ENCODE data around the gene SOCS3.

Gene SOCS3

DNA sequence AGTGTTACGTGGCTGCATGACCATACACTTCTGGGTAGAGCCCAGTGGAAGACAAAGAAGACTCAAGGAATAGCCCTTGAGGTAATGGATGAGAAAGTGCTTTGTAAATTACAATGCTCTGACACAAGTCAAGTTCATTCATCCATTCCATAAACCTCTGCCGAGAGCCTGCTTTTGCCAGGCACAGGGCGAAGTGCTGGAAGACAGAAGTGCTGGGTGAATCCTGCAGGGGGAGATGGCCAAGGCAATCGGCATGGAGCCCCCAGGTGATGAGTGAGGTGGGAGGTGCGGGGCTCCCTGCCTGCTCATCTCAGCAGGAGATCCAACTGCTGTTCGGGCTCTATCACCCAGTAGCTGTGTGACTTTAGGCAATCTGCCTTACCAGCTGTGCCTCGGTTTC, 2.8 kb upstream of the SOCS3 start:
- no peak for DNase-seq (ENCODE audit: low read depth)
- TF ChIP-seq, protein P1, sequence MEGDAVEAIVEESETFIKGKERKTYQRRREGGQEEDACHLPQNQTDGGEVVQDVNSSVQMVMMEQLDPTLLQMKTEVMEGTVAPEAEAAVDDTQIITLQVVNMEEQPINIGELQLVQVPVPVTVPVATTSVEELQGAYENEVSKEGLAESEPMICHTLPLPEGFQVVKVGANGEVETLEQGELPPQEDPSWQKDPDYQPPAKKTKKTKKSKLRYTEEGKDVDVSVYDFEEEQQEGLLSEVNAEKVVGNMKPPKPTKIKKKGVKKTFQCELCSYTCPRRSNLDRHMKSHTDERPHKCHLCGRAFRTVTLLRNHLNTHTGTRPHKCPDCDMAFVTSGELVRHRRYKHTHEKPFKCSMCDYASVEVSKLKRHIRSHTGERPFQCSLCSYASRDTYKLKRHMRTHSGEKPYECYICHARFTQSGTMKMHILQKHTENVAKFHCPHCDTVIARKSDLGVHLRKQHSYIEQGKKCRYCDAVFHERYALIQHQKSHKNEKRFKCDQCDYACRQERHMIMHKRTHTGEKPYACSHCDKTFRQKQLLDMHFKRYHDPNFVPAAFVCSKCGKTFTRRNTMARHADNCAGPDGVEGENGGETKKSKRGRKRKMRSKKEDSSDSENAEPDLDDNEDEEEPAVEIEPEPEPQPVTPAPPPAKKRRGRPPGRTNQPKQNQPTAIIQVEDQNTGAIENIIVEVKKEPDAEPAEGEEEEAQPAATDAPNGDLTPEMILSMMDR (IDR thresholded peaks at IDR 0.05; ENCODE audit: low read depth, low read length, missing control alignments) = peak; percentile 6
- H3K4me3 ChIP-seq (ENCODE audit: low read depth, low read length) = no peak overlapping the region

DNA sequence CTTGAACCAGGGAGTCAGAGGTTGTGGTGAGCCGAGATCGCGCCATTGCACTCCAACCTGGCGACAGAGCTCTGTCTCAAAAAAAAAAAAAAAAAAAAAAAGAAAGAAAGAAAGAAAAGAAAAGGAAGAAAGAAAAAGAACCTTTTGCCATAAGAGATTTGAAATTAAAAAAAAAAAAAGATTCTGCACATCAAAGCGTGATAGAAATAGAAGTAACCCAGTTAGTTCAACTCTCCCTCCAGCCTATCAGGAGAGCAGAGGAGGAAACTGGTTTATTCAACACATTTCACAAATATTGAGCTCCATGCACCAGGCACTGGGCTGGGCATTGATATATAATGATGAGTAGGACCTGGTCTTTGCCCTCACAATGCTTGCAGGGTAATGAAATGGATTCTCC, 2.4 kb upstream of the SOCS3 start:
- TF ChIP-seq, protein P1 (IDR thresholded peaks at IDR 0.05; ENCODE audit: low read depth, low read length, missing control alignments) = no peak
- DNase-seq (ENCODE audit: low read depth) = no peak
- H3K4me3 ChIP-seq (ENCODE audit: low read depth, low read length) = no peak overlapping the region

DNA sequence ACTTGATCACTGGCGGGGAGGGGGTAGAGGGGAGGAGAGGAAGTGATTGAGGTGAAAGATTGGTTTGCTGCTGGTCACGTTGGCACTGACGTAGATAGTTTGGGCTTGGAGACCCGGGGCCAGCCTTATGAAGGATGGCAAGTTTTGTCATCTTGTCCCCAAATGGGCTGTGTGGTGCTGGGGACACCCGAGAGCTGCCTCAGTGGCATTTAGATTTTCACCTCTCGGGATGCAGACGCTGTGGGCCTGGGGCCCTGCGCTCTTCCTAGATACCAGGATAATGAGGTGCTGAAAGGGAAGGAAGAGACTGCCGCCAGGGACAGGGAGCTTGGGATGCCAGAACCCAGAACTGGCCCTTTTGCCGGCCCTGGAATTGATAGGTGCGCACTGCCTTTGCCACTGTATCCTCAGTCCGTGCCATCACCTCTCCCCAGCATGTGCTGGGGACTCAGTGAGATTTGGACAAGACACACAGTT, 1.4 kb upstream of the SOCS3 start:
- TF ChIP-seq, protein P1 (IDR thresholded peaks at IDR 0.05; ENCODE audit: low read depth, low read length, missing control alignments) = no peak
- DNase-seq (ENCODE audit: low read depth) = no peak
- no peak overlapping the region for H3K4me3 ChIP-seq (ENCODE audit: low read depth, low read length)

DNA sequence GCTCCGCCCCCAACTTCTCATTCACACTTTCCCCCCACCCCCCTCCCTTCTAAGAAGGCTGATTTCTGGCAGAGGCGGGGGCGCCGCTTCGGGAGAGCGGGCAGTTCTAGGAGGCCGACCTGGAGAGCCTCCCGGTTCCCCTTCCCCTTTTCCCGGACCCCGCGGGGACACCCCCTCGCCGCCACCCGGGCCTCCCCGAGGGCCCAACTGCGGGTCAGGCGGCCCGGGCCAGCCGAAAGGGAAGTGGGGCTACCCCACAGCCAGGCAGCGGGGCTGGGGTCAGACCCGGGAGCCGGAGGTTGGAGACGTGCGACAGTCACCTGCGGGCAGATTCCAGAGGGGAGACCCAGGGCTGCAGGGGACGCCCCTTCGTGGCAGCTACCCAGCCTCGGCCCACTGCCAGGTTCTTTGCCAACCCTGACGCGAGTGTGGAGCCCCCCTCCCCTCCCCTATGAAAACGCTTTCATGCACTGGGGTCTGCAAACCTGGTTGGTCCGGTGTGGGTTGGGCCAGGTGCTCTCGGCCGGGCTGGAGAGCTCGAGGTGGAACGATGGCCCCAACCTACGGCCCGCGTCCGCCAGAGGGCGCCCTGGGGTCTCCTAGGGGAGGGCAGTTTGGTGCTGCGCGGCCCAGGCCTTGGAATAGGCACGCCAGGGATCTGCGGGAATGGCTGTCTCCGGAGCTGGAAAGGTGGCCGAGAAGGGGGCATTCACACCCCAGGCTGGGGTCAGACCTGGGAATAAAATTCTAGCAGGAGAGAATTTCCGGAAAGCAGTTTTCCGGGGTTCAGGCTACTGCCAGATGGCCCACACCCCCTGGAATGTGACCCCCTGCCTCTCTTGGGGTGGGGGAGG, 721 bp upstream of the SOCS3 start:
- TF ChIP-seq, protein P1 (IDR thresholded peaks at IDR 0.05; ENCODE audit: low read depth, low read length, missing control alignments) = peak; percentile 88
- H3K4me3 ChIP-seq (ENCODE audit: low read depth, low read length) = peak overlapping the region; percentile 69
- DNase-seq (ENCODE audit: low read depth) = no peak

DNA sequence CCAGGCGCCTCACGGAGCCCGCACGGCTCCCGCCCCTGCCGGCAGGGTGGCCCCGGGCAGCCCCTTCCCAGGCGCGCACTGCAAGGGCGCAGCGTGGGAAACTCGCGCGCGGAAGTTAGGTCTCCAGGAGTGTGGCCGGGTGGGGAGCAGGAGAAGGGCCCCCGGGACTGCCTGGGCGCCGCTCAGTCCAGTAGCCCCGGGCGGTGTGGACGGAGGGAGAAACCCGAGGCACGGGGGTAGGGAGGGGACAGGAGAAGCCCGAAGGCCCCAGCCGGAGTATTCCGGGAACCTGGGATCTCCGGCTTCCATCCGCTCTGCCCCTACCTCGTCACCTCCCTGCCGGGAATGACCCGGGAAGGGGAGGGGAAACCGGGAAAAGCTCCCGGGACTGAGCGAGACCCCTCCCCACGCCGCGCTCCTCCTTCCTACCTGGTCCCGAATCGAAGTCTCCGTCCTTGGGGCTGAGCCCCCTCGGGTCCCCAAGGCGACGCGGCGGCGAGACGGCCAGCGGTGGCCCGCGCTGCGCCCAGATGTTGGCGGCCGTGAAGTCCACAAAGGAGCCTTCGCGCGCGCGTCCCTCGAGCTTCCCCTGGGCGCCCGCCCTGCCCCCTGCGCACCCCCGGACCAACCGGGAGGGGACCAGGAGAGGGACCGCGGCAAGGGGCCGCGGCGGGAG, 418 bp downstream of the SOCS3 start:
- DNase-seq (ENCODE audit: low read depth) = no peak
- TF ChIP-seq, protein P1 (IDR thresholded peaks at IDR 0.05; ENCODE audit: low read depth, low read length, missing control alignments) = no peak
- peak overlapping the region; percentile 69 for H3K4me3 ChIP-seq (ENCODE audit: low read depth, low read length)

DNA sequence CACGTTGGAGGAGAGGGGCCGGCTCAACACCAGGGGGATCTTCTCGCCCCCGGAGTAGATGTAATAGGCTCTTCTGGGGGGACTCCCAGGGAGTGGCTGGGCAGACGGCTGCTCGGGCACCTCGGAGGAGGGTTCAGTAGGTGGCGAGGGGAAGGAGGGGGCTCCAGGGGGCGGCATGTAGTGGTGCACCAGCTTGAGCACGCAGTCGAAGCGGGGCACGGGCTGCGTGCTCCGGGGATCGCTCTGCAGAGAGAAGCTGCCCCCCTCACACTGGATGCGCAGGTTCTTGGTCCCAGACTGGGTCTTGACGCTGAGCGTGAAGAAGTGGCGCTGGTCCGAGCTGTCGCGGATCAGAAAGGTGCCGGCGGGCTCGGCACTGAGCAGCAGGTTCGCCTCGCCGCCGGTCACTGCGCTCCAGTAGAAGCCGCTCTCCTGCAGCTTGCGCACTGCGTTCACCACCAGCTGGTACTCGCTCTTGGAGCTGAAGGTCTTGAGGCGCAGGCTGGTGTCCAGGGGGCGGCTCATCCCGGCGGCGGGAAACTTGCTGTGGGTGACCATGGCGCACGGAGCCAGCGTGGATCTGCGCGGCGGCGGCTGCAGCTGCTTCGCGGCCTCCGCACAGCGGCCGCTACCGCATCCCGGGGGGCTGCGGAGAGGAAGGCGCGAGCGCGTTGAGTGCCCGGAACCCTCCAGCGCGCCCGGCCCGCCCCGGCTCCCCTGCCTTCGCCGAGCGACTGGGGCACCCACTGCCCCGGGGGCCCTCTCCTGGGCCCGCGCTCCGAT, 1.1 kb downstream of the SOCS3 start:
- TF ChIP-seq, protein P1 (IDR thresholded peaks at IDR 0.05; ENCODE audit: low read depth, low read length, missing control alignments) = peak; percentile 2
- DNase-seq (ENCODE audit: low read depth) = no peak
- peak overlapping the region; percentile 69 for H3K4me3 ChIP-seq (ENCODE audit: low read depth, low read length)

All from GM12864 (cell line).